ENCODE measurements around the gene GALNTL6. TPM values are rescaled to one million over a fixed set of nuclear protein-coding genes. Genes with fewer than 3 reads are reported as not detected.

The GALNTL6 gene
- total and polyA plus RNA-seq, 2 of the 4 experiments (the other 2 are of a cell fraction) = under 0.01 TPM; not detected in 1

DNA sequence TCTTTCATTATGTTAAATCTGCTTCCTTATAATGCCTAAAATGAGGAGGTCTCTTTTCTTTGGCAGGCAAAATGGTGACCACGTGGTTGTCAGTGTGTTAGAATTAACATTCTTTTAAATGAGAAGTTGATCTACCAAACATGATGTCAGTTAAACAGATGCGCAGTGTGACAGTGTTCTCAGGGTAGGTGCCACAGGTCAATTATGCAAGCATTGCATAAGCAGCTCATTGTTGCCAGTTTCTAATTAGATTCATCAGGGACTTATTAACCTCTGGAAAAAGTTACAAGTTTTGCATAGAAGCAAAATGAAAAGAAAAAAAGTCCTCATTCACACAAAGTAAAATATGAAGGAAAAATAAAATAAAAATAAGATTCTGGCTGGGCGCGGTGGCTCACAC lies 1031.4 kb downstream of the GALNTL6 start:
- TF ChIP-seq MAFK (IDR thresholded peaks at IDR 0.05; ENCODE audit: low read depth, low read length) = no peak
- TF ChIP-seq, protein P1, sequence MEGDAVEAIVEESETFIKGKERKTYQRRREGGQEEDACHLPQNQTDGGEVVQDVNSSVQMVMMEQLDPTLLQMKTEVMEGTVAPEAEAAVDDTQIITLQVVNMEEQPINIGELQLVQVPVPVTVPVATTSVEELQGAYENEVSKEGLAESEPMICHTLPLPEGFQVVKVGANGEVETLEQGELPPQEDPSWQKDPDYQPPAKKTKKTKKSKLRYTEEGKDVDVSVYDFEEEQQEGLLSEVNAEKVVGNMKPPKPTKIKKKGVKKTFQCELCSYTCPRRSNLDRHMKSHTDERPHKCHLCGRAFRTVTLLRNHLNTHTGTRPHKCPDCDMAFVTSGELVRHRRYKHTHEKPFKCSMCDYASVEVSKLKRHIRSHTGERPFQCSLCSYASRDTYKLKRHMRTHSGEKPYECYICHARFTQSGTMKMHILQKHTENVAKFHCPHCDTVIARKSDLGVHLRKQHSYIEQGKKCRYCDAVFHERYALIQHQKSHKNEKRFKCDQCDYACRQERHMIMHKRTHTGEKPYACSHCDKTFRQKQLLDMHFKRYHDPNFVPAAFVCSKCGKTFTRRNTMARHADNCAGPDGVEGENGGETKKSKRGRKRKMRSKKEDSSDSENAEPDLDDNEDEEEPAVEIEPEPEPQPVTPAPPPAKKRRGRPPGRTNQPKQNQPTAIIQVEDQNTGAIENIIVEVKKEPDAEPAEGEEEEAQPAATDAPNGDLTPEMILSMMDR (conservative IDR thresholded peaks at IDR 0.05; ENCODE audit: low read depth, low read length) = no peak
- no peak for TF ChIP-seq MXI1 (IDR thresholded peaks at IDR 0.05; ENCODE audit: borderline replicate concordance, low read depth, low read length)
- TF ChIP-seq RAD21 (IDR thresholded peaks at IDR 0.05; ENCODE audit: low read length) = no peak
- TF ChIP-seq, protein P2, sequence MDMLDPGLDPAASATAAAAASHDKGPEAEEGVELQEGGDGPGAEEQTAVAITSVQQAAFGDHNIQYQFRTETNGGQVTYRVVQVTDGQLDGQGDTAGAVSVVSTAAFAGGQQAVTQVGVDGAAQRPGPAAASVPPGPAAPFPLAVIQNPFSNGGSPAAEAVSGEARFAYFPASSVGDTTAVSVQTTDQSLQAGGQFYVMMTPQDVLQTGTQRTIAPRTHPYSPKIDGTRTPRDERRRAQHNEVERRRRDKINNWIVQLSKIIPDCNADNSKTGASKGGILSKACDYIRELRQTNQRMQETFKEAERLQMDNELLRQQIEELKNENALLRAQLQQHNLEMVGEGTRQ (IDR thresholded peaks at IDR 0.05; ENCODE audit: low read depth, low read length) = no peak
- no peak for TF ChIP-seq CHD1 (IDR thresholded peaks at IDR 0.05; ENCODE audit: low read depth, low read length)
- TF ChIP-seq MAZ (IDR thresholded peaks at IDR 0.05; ENCODE audit: borderline replicate concordance, low read depth, low read length) = no peak
- TF ChIP-seq, protein P3, sequence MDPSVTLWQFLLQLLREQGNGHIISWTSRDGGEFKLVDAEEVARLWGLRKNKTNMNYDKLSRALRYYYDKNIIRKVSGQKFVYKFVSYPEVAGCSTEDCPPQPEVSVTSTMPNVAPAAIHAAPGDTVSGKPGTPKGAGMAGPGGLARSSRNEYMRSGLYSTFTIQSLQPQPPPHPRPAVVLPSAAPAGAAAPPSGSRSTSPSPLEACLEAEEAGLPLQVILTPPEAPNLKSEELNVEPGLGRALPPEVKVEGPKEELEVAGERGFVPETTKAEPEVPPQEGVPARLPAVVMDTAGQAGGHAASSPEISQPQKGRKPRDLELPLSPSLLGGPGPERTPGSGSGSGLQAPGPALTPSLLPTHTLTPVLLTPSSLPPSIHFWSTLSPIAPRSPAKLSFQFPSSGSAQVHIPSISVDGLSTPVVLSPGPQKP (IDR thresholded peaks at IDR 0.05; ENCODE audit: borderline replicate concordance, low read depth, low read length) = no peak
- TF ChIP-seq FOS (IDR thresholded peaks at IDR 0.05; ENCODE audit: low read depth, low read length) = no peak
- no peak for TF ChIP-seq POLR2A (IDR thresholded peaks at IDR 0.05; ENCODE audit: low read depth, low read length)
- TF ChIP-seq CEBPB (IDR thresholded peaks at IDR 0.05; ENCODE audit: low read depth, low read length) = no peak
- TF ChIP-seq RFX5 (IDR thresholded peaks at IDR 0.05; ENCODE audit: low read depth, low read length) = no peak
- TF ChIP-seq NFE2L2 (IDR thresholded peaks at IDR 0.05; ENCODE audit: low read depth, low read length) = no peak
- no peak for TF ChIP-seq RCOR1 (IDR thresholded peaks at IDR 0.05; ENCODE audit: insufficient replicate concordance, low read length)
- no peak for TF ChIP-seq BHLHE40 (IDR thresholded peaks at IDR 0.05; ENCODE audit: low read depth, low read length)
- TF ChIP-seq SMC3 (IDR thresholded peaks at IDR 0.05; ENCODE audit: low read depth, low read length) = no peak
- Histone ChIP-seq H3K4me3 (ENCODE audit: insufficient read depth, low read depth, low read length) (no peak overlapping the region), H3K56ac (ENCODE audit: extremely low read depth, insufficient read depth, low read length) (no peak overlapping the region), H2BK15ac (ENCODE audit: low read depth, low read length) (no peak overlapping the region; the same call in 2 of the 3 replicates), H2BK5ac (ENCODE audit: low read depth, low read length, poor library complexity, severe bottlenecking) (no peak overlapping the region), H4K8ac (ENCODE audit: low read depth in 2 of 2, low read length in 2 of 2) (no peak overlapping the region), H2BK20ac (ENCODE audit: low read depth, low read length) (no peak overlapping the region), H3K9ac (ENCODE audit: low read depth, low read length) (no peak overlapping the region), H3K27me3 (ENCODE audit: control insufficient read depth, insufficient read depth, low read length) (no peaks in the 10 kb centered on the region), H3K4ac (ENCODE audit: low read depth, low read length) (no peak overlapping the region), H2AFZ (replicated peaks; ENCODE audit: low read length, poor library complexity) (no peak overlapping the region), H3K4me2 (ENCODE audit: low read depth, low read length) (no peak overlapping the region), H3K14ac (replicated peaks; ENCODE audit: low read depth, low read length) (no peak overlapping the region), H3K18ac (ENCODE audit: low read depth, low read length) (no peak overlapping the region), H3K36me3 (ENCODE audit: control insufficient read depth, insufficient read depth, low read length) (no peaks in the 10 kb centered on the region), H3K27ac (ENCODE audit: insufficient read depth, low read length) (no peak overlapping the region), H3K4me1 (ENCODE audit: control insufficient read depth, insufficient read depth, low read length) (peaks cover 5% of the 10 kb centered on the region; the same call in 1 of the 2 replicates), H2AK9ac (replicated peaks; ENCODE audit: low read depth, low read length, poor library complexity) (no peak overlapping the region), H4K20me1 (ENCODE audit: insufficient read depth, low read length) (no peaks in the 10 kb centered on the region), H3K79me1 (ENCODE audit: low read depth in 1 of 2, low read length in 2 of 2) (no peaks in the 10 kb centered on the region), H3K23ac (ENCODE audit: low read depth, low read length) (no peak overlapping the region), H4K91ac (ENCODE audit: insufficient read depth, low read depth, low read length) (no peak overlapping the region; the same call in 1 of the 2 replicates), H2AK5ac (ENCODE audit: low read depth, low read length) (no peak overlapping the region), H3K9me1 (ENCODE audit: insufficient read depth, low read length) (peaks cover 4% of the 10 kb centered on the region; the same call in 1 of the 2 replicates), H2BK120ac (ENCODE audit: low read depth, low read length) (no peak overlapping the region), H4K5ac (ENCODE audit: low read depth, low read length) (no peak overlapping the region), H3K9me3 (ENCODE audit: control insufficient read depth, insufficient read depth, low read length) (no peaks in the 10 kb centered on the region)
- 100% methylated on average over 1 of the region's 4 CpGs; no CpG with 5 or more reads in 1 of the 2 experiments for WGBS, 2 experiments (ENCODE audit: extremely low coverage in 2 of 2, insufficient read length in 1 of 2)
- CTCF ChIA-PET = no interaction called here
- BruUV-seq (replicated peaks) = no TSS peak
- in situ Hi-C loops (cut with MboI; ENCODE audit: low sequenced_read_pairs) = no loop called here
- ATAC-seq (ENCODE audit: low read depth) = no peak
- no peak for DNase-seq
- dilution Hi-C loops (cut with HindIII; ENCODE audit: low sequenced_read_pairs, unreplicated experiment) = no loop called here
- intact Hi-C loops (cut with micrococcal nuclease) = no loop called here
- POLR2A ChIA-PET (ENCODE audit: unreplicated experiment) = no interaction called here
